ENCODE results near the gene ZC3H4. TPM values are rescaled to one million over a fixed set of nuclear protein-coding genes. Genes with fewer than 3 reads are reported as not detected.

Gene ZC3H4
- total and polyA plus RNA-seq, 9 of the 15 experiments (the other 6 are each of a cell fraction or from before 2014, with no cell fraction given) = 2.2 to 75.6 (median 18.3) TPM

DNA sequence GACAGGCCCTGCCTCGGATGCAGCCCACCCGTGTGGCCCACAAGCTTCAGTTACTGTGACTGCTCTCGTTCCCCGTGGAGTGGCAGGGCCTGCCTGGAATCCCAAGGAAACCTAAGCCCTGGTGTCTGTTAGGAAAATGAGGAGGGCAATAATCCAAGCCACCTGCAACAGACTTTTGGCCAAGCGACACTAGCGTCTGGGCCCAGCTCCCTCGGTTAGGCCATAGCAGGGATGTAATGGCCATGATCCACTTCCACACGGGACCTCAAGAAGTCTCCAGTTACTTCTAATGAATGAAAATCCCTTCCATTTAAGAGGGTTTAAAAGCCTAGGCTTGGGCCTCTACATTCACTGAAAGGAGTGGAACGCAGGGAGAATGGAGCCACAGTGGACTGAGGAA, 8.9 kb downstream of the ZC3H4 start:
- H4K20me1 ChIP-seq (replicated peaks; ENCODE audit: control insufficient read depth, insufficient read depth, low read length) = no peaks in the 10 kb centered on the region
- H3K36me3 ChIP-seq (ENCODE audit: control insufficient read depth, insufficient read depth, low read length) = peaks cover 54% of the 10 kb centered on the region
- TF ChIP-seq XRCC3 (IDR thresholded peaks at IDR 0.05) (no peak), KDM2B (CRISPR knock-in tag; IDR thresholded peaks at IDR 0.05) (no peak), HNRNPK (IDR thresholded peaks at IDR 0.05; ENCODE audit: low read depth, low read length, poor library complexity, severe bottlenecking) (no peak), NR3C1 (CRISPR knock-in tag; IDR thresholded peaks at IDR 0.05) (no peak), GABPA (tag; conservative IDR thresholded peaks at IDR 0.05; ENCODE audit: low read depth) (no peak), ZC3H4 (CRISPR knock-in tag; IDR thresholded peaks at IDR 0.05; ENCODE audit: borderline replicate concordance) (no peak), FOXP1 (CRISPR knock-in tag; IDR thresholded peaks at IDR 0.05) (no peak), MAZ (CRISPR knock-in tag; conservative IDR thresholded peaks at IDR 0.05 in 1 of 2, IDR thresholded peaks at IDR 0.05 in 1 of 2) (no peak), SMARCE1 (IDR thresholded peaks at IDR 0.05) (no peak), HLTF (IDR thresholded peaks at IDR 0.05) (no peak), CBFA2T2 (conservative IDR thresholded peaks at IDR 0.05) (no peak), DNMT1 (IDR thresholded peaks at IDR 0.05) (no peak), ZNF561 (CRISPR knock-in tag; conservative IDR thresholded peaks at IDR 0.05) (no peak), TFAM (CRISPR knock-in tag; conservative IDR thresholded peaks at IDR 0.05) (no peak), BHLHE40 (IDR thresholded peaks at IDR 0.05; ENCODE audit: low read length) (no peak)
- TF ChIP-seq, protein P1, sequence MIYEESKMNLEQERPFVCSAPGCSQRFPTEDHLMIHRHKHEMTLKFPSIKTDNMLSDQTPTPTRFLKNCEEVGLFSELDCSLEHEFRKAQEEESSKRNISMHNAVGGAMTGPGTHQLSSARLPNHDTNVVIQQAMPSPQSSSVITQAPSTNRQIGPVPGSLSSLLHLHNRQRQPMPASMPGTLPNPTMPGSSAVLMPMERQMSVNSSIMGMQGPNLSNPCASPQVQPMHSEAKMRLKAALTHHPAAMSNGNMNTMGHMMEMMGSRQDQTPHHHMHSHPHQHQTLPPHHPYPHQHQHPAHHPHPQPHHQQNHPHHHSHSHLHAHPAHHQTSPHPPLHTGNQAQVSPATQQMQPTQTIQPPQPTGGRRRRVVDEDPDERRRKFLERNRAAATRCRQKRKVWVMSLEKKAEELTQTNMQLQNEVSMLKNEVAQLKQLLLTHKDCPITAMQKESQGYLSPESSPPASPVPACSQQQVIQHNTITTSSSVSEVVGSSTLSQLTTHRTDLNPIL (CRISPR knock-in tag; IDR thresholded peaks at IDR 0.05) = no peak
- TF ChIP-seq, protein P2, sequence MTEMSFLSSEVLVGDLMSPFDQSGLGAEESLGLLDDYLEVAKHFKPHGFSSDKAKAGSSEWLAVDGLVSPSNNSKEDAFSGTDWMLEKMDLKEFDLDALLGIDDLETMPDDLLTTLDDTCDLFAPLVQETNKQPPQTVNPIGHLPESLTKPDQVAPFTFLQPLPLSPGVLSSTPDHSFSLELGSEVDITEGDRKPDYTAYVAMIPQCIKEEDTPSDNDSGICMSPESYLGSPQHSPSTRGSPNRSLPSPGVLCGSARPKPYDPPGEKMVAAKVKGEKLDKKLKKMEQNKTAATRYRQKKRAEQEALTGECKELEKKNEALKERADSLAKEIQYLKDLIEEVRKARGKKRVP (CRISPR knock-in tag; IDR thresholded peaks at IDR 0.05) = no peak
- TF ChIP-seq, protein P3, sequence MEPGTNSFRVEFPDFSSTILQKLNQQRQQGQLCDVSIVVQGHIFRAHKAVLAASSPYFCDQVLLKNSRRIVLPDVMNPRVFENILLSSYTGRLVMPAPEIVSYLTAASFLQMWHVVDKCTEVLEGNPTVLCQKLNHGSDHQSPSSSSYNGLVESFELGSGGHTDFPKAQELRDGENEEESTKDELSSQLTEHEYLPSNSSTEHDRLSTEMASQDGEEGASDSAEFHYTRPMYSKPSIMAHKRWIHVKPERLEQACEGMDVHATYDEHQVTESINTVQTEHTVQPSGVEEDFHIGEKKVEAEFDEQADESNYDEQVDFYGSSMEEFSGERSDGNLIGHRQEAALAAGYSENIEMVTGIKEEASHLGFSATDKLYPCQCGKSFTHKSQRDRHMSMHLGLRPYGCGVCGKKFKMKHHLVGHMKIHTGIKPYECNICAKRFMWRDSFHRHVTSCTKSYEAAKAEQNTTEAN (CRISPR knock-in tag; IDR thresholded peaks at IDR 0.05) = no peak
- H3K9ac ChIP-seq (ENCODE audit: insufficient read depth in 1 of 2, low read depth in 2 of 2, low read length in 2 of 2) = peak overlapping the region in 1 of 2 experiments; percentile 57; a peak in 1 of 4 replicates
- peaks cover 92% of the 10 kb centered on the region for H3K79me2 ChIP-seq (ENCODE audit: control insufficient read depth, insufficient read depth, low read length)
- FAIRE-seq (no peak), ATAC-seq (no peak), DNase-seq (ENCODE audit: extremely low read depth in 1 of 4, low spot score in 3 of 4) (peak in 1 of 4 experiments; percentile 1)
- no peak overlapping the region for H2AFZ ChIP-seq (ENCODE audit: low read depth, low read length)
- WGBS (ENCODE audit: insufficient coverage, low coverage, missing lambda C conversion rate) = 94% methylated on average over 9 of the region's 9 CpGs
- H3K9me3 ChIP-seq (replicated peaks; ENCODE audit: control insufficient read depth, insufficient read depth, low read depth, low read length) = no peaks in the 10 kb centered on the region
- H3K9me1 ChIP-seq (ENCODE audit: control insufficient read depth, insufficient read depth, low read length) = peaks cover 3% of the 10 kb centered on the region
- no TSS peak for BruUV-seq (replicated peaks)
- H3K27me3 ChIP-seq (ENCODE audit: control insufficient read depth in 2 of 2, insufficient read depth in 2 of 2, low read length in 2 of 2) = no peaks in the 10 kb centered on the region
- ChIA-PET CTCF (ENCODE audit: low intra/inter-chr PET ratio) (no interaction called here), POLR2A (interaction anchor here (0.8 to 3.8 kb wide), 5 partner anchors 9 to 26 kb away, joined by 3 to 18 read pairs (median 3); partner anchors contain the start of genes SAE1 and ZC3H4)
- no peak overlapping the region for H3K27ac ChIP-seq (ENCODE audit: extremely low read depth, low read depth, low read length)
- intact Hi-C loops (cut with micrococcal nuclease) = no loop called here
- in situ Hi-C loops (cut with MboI) = no loop called here
- no peak overlapping the region for H3K4me2 ChIP-seq (ENCODE audit: insufficient read depth, low read length)
- H3K4me1 ChIP-seq (replicated peaks in 1 of 2; ENCODE audit: control insufficient read depth in 2 of 2, insufficient read depth in 2 of 2, low read length in 2 of 2) = peaks cover 6 to 52% of the 10 kb centered on the region in 2 experiments; a peak in 4 of 5 replicates
- H3K4me3 ChIP-seq = no peak overlapping the region
